CD8-positive, alpha-beta memory T cell (primary cell): Measurements from ENCODE around the gene SEC23IP. TPM values are rescaled to one million over a fixed set of nuclear protein-coding genes. Genes with fewer than 3 reads are reported as not detected.

ENCODE experiments used
- CTCF ChIA-PET: fragments of 350-600 bp; sonication (Branson Sonifier 250); formaldehyde crosslinking; loops from one replicate; lab custom pipeline; 2021; ENCODE audit warnings: antibody characterized with exemption; lab: Charles Lee
- POLR2A ChIA-PET: fragments of 350-600 bp; sonication (Branson Sonifier 250); formaldehyde crosslinking; loops from one replicate; lab custom pipeline; 2021; ENCODE audit warnings: antibody characterized with exemption; lab: Charles Lee
- DNase-seq, 5 donors: peaks; one replicate each; pipeline versions ENCODE4 v3.0.0 to v3.0.0-alpha.2; 2020 to 2022; ENCODE audit warnings: mixed read lengths in 1 of 5
- H3K27ac ChIP-seq: one replicate; pipeline ENCODE4 v1.7.0; 2013; ENCODE audit warnings: low read depth, mild to moderate bottlenecking, low read length, moderate library complexity
- H3K27me3 ChIP-seq: 2 replicates; pipeline ENCODE4 v1.7.0; 2013; ENCODE audit warnings: low read length, mild to moderate bottlenecking; ENCODE audit not compliant: insufficient read depth, poor library complexity, severe bottlenecking
- H3K36me3 ChIP-seq: 2 replicates; pipeline ENCODE4 v1.7.0; 2013; ENCODE audit warnings: mild to moderate bottlenecking, low read length, moderate library complexity; ENCODE audit not compliant: insufficient read depth
- H3K4me1 ChIP-seq: 2 replicates; pipeline ENCODE4 v1.7.0; 2013; ENCODE audit warnings: mild to moderate bottlenecking, low read length, moderate library complexity; ENCODE audit not compliant: insufficient read depth
- H3K4me3 ChIP-seq: 2 replicates; pipeline ENCODE4 v1.7.0; 2013; ENCODE audit warnings: mild to moderate bottlenecking, low read length
- H3K9me3 ChIP-seq: 2 replicates; pipeline ENCODE4 v1.7.0; 2013; ENCODE audit warnings: mild to moderate bottlenecking, low read length
- H3K27ac Mint-ChIP-seq, 8 donors: one replicate each; pipeline ENCODE4 v1.8.0; 2020 to 2021; ENCODE audit warnings: mixed read lengths in 8 of 8, mild to moderate bottlenecking in 6 of 8, inconsistent platforms in 3 of 8, moderate library complexity in 3 of 8
- H3K27me3 Mint-ChIP-seq, 2 donors: one replicate each; pipeline ENCODE4 v1.8.0; 2020 to 2021; ENCODE audit warnings: mixed read lengths in 2 of 2, mild to moderate bottlenecking in 1 of 2, moderate library complexity in 1 of 2
- H3K36me3 Mint-ChIP-seq, 3 donors: one replicate each; pipeline ENCODE4 v1.8.0; 2020 to 2021; ENCODE audit warnings: mixed read lengths in 3 of 3, inconsistent platforms in 1 of 3, mild to moderate bottlenecking in 1 of 3
- H3K4me1 Mint-ChIP-seq, 3 donors: one replicate each; pipeline ENCODE4 v1.8.0; 2020 to 2021; ENCODE audit warnings: mixed read lengths in 3 of 3, inconsistent platforms in 1 of 3, mild to moderate bottlenecking in 1 of 3
- H3K4me3 Mint-ChIP-seq, 7 donors: one replicate each; pipeline ENCODE4 v1.8.0; 2020 to 2021; ENCODE audit warnings: mixed read lengths in 7 of 7, mild to moderate bottlenecking in 6 of 7, moderate library complexity in 4 of 7, inconsistent platforms in 2 of 7
- H3K9me3 Mint-ChIP-seq, 5 donors: one replicate each; pipeline ENCODE4 v1.8.0; 2020 to 2022; ENCODE audit warnings: mixed read lengths in 5 of 5, mild to moderate bottlenecking in 3 of 5, moderate library complexity in 2 of 5, inconsistent platforms in 1 of 5
- polyA plus RNA-seq: library from polyadenylated mRNA; unstranded; fragments of 300-500 nt; fragmentation: Illumina TruSeq; gene quantifications from one replicate; pipeline ENCODE4 v1.2.3, GENCODE V29; 2021
- total RNA-seq, 2 experiments: library from RNA; stranded (reverse); gene quantifications; one replicate each; pipeline ENCODE4 v1.2.3, GENCODE V29; 2021

Gene SEC23IP
- total and polyA plus RNA-seq, 3 experiments from 2014 or later, result 46.4 to 79.0 (median 74.0) TPM

GRCh38 chr10:119858063-119858462, 34.5 kb upstream of the SEC23IP start:
- H3K9me3 ChIP-seq, result no peaks in the 10 kb centered on the region
- no peak overlapping the region for H3K27ac ChIP-seq
- Mint-ChIP-seq H3K27ac (no peak overlapping the region), H3K36me3 (peaks cover 8 to 45% (median 13%) of the 10 kb centered on the region in 3 donors), H3K4me3 (no peak overlapping the region), H3K4me1 (peaks cover 26 to 41% (median 38%) of the 10 kb centered on the region in 3 donors), H3K9me3 (no peaks in the 10 kb centered on the region), H3K27me3 (no peaks in the 10 kb centered on the region)
- H3K4me1 ChIP-seq, result peaks cover 4% of the 10 kb centered on the region
- no peak overlapping the region for H3K4me3 ChIP-seq
- H3K36me3 ChIP-seq, result peaks cover 23% of the 10 kb centered on the region
- CTCF ChIA-PET, result no interaction called here
- no peaks in the 10 kb centered on the region for H3K27me3 ChIP-seq
- POLR2A ChIA-PET, result no interaction called here
- no peak for DNase-seq

- no peak overlapping the region for H3K27ac ChIP-seq
- H3K36me3 Mint-ChIP-seq, result peaks cover 13 to 43% (median 14%) of the 10 kb centered on the region in 3 donors
- H3K27me3 Mint-ChIP-seq, result no peaks in the 10 kb centered on the region
- H3K9me3 Mint-ChIP-seq, result peaks cover 3 to 8% (median 8%) of the 10 kb centered on the region in 5 donors
- peaks cover 4% of the 10 kb centered on the region for H3K4me1 ChIP-seq
- H3K4me3 Mint-ChIP-seq, result no peak overlapping the region
- POLR2A ChIA-PET, result interaction anchor here (0.9 kb wide), 1 partner anchor 13 kb away, joined by 5 read pairs; the partner anchor contains the start of gene MCMBP
- peak in 2 of 5 donors; percentile 34 to 48 for DNase-seq
- peaks cover 6% of the 10 kb centered on the region for H3K9me3 ChIP-seq
- peak overlapping the region in 7 of 8 donors; percentile 41 to 85 (median 49) for H3K27ac Mint-ChIP-seq
- CTCF ChIA-PET, result interaction anchor here (0.7 to 3.0 kb wide), 15 partner anchors 10 to 343 kb away, joined by 3 to 33 read pairs (median 4); partner anchors contain the start of genes INPP5F and MCMBP
- H3K4me1 Mint-ChIP-seq, result peaks cover 34 to 52% (median 48%) of the 10 kb centered on the region in 3 donors
- H3K4me3 ChIP-seq, result no peak overlapping the region
- H3K27me3 ChIP-seq, result no peaks in the 10 kb centered on the region
- peaks cover 17% of the 10 kb centered on the region for H3K36me3 ChIP-seq
These were observed 32.9 kb upstream of the SEC23IP start for GRCh38 chr10:119859420-119860258.

DNA sequence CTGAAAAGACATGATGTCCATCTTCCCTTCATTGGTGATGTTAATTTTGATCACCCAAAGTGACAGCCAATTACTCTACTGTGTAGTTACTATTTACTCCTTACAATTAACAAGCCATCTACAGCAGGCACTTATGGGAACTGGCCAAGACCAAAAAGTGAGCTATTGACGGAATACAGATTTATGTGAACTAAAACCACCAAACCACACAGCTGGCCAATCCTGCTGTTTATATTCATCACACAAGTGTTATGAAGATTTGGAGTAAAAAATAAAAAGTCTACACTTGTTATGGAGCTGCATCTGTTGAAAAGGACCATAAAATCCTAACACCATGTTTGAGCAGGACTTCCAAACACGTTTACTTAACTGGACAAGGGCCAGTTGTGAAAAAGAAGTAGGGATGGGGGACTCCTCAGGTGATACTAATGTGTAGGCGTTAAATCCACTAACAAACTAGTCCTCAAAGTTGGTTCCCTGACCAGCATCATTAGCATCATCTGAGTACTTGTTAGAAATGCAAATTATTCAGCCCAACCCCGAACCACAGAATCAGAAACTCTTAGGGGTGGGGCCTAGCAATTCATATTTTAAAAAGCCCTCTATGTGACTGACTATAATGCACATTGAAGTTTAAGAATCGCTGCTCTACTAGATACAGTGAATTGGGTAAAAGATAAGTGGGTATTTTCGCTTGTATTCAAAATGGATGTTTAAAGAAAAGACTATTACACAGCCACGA, 31.5 kb upstream of the SEC23IP start:
- peaks cover 41 to 64% (median 60%) of the 10 kb centered on the region in 3 donors for H3K4me1 Mint-ChIP-seq
- H3K27ac Mint-ChIP-seq, result peak overlapping the region in 5 of 8 donors; percentile 8 to 83 (median 54)
- no peaks in the 10 kb centered on the region for H3K27me3 Mint-ChIP-seq
- peaks cover 7 to 11% (median 9%) of the 10 kb centered on the region in 5 donors for H3K9me3 Mint-ChIP-seq
- H3K36me3 Mint-ChIP-seq, result peaks cover 11 to 38% (median 20%) of the 10 kb centered on the region in 3 donors
- DNase-seq, result no peak
- no peak overlapping the region for H3K4me3 Mint-ChIP-seq
- POLR2A ChIA-PET, result interaction anchor here (0.6 kb wide), 1 partner anchor 9 kb away, joined by 3 read pairs; no protein-coding TSS in a partner anchor
- peaks cover 16% of the 10 kb centered on the region for H3K36me3 ChIP-seq
- no peak overlapping the region for H3K4me3 ChIP-seq
- no peak overlapping the region for H3K27ac ChIP-seq
- no peaks in the 10 kb centered on the region for H3K27me3 ChIP-seq
- H3K9me3 ChIP-seq, result peaks cover 6% of the 10 kb centered on the region
- peaks cover 4% of the 10 kb centered on the region for H3K4me1 ChIP-seq
- CTCF ChIA-PET, result interaction anchor here (2.2 to 3.0 kb wide), 3 partner anchors 11 to 174 kb away, joined by 12 to 33 read pairs (median 21); partner anchors contain the start of gene MCMBP

GRCh38 chr10:119862524-119862923, 30.0 kb upstream of the SEC23IP start:
- DNase-seq, result no peak
- Mint-ChIP-seq H3K9me3 (peaks cover 7 to 11% (median 9%) of the 10 kb centered on the region in 5 donors), H3K36me3 (peaks cover 8 to 29% (median 16%) of the 10 kb centered on the region in 3 donors), H3K4me3 (no peak overlapping the region), H3K27ac (peak overlapping the region in 3 of 8 donors; percentile 10 to 64 (median 58)), H3K4me1 (peaks cover 47 to 71% (median 66%) of the 10 kb centered on the region in 3 donors), H3K27me3 (no peaks in the 10 kb centered on the region)
- Histone ChIP-seq H3K4me1 (peaks cover 7% of the 10 kb centered on the region), H3K27me3 (no peaks in the 10 kb centered on the region), H3K4me3 (no peak overlapping the region), H3K9me3 (peaks cover 6% of the 10 kb centered on the region), H3K36me3 (peaks cover 8% of the 10 kb centered on the region), H3K27ac (no peak overlapping the region)
- ChIA-PET POLR2A (no interaction called here), CTCF (interaction anchor here (0.8 to 1.5 kb wide), 4 partner anchors 9 to 160 kb away, joined by 3 read pairs; no protein-coding TSS in a partner anchor)

GRCh38 chr10:119863951-119864565, 28.5 kb upstream of the SEC23IP start:
- no peak for DNase-seq
- ChIA-PET CTCF (interaction anchor here (0.7 to 1.1 kb wide), 3 partner anchors 8 to 177 kb away, joined by 3 read pairs; partner anchors contain the start of gene MCMBP), POLR2A (interaction anchor here (0.6 to 0.7 kb wide), 2 partner anchors 9 to 364 kb away, joined by 3 to 4 read pairs; partner anchors contain the start of gene MCMBP)
- peaks cover 15% of the 10 kb centered on the region for H3K4me1 ChIP-seq
- Mint-ChIP-seq H3K4me3 (peak overlapping the region in 1 of 7 donors; percentile 25), H3K36me3 (peaks cover 11 to 19% (median 16%) of the 10 kb centered on the region in 3 donors), H3K9me3 (peaks cover 7 to 11% (median 9%) of the 10 kb centered on the region in 5 donors), H3K4me1 (peaks cover 56 to 84% (median 79%) of the 10 kb centered on the region in 3 donors), H3K27me3 (no peaks in the 10 kb centered on the region), H3K27ac (peak overlapping the region in 5 of 8 donors; percentile 19 to 91 (median 66))
- no peaks in the 10 kb centered on the region for H3K27me3 ChIP-seq
- H3K27ac ChIP-seq, result no peak overlapping the region
- peaks cover 6% of the 10 kb centered on the region for H3K9me3 ChIP-seq
- no peak overlapping the region for H3K4me3 ChIP-seq
- no peaks in the 10 kb centered on the region for H3K36me3 ChIP-seq

- H3K9me3 Mint-ChIP-seq, result peaks cover 7 to 11% (median 9%) of the 10 kb centered on the region in 5 donors
- H3K36me3 ChIP-seq, result no peaks in the 10 kb centered on the region
- no peak overlapping the region for H3K27ac ChIP-seq
- ChIA-PET CTCF (no interaction called here), POLR2A (no interaction called here)
- H3K27me3 ChIP-seq, result no peaks in the 10 kb centered on the region
- no peak overlapping the region for H3K4me3 ChIP-seq
- H3K4me1 Mint-ChIP-seq, result peaks cover 54 to 83% (median 76%) of the 10 kb centered on the region in 3 donors
- no peaks in the 10 kb centered on the region for H3K27me3 Mint-ChIP-seq
- peaks cover 6% of the 10 kb centered on the region for H3K9me3 ChIP-seq
- no peak for DNase-seq
- H3K4me1 ChIP-seq, result peaks cover 16% of the 10 kb centered on the region
- H3K4me3 Mint-ChIP-seq, result no peak overlapping the region
- H3K27ac Mint-ChIP-seq, result peak overlapping the region in 3 of 8 donors; percentile 19 to 82 (median 58)
- H3K36me3 Mint-ChIP-seq, result peaks cover 8 to 16% (median 16%) of the 10 kb centered on the region in 3 donors
These were observed 26.8 kb upstream of the SEC23IP start for GRCh38 chr10:119865699-119866240.

DNA sequence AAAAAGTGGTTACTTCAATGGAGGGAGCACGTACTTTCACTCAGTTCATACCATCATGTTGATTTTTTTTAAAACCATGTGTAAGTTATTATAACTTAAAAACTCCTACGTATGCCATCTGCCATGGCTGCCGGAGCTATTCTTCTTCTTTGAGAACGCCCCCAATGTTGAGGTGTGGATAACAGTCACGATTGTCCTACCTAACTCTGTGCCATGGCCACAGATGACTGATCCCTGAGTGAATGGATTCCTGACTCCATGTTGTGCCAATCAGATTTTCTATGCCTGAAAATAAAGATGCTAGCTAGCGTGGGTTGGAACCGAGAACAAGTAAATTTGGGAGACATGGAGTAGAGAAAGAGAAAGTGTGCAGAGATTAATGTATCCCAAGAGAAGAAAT, 25.2 kb upstream of the SEC23IP start:
- H3K36me3 Mint-ChIP-seq, result peaks cover 8 to 19% (median 16%) of the 10 kb centered on the region in 3 donors

More for the DNA sequence above, 25.2 kb upstream of the SEC23IP start:
- ChIA-PET POLR2A (no interaction called here), CTCF (no interaction called here)
- no peak for DNase-seq
- Histone ChIP-seq H3K4me1 (peaks cover 27% of the 10 kb centered on the region), H3K4me3 (no peak overlapping the region), H3K36me3 (no peaks in the 10 kb centered on the region), H3K9me3 (peaks cover 6% of the 10 kb centered on the region), H3K27me3 (no peaks in the 10 kb centered on the region), H3K27ac (no peak overlapping the region)
- Mint-ChIP-seq H3K27me3 (no peaks in the 10 kb centered on the region), H3K27ac (no peak overlapping the region), H3K4me1 (peaks cover 58 to 81% (median 76%) of the 10 kb centered on the region in 3 donors), H3K9me3 (peaks cover 7 to 11% (median 9%) of the 10 kb centered on the region in 5 donors), H3K4me3 (no peak overlapping the region)
